Stomach (tissue), 9 donors: ENCODE data around the gene LPAR1. TPM values are rescaled to one million over a fixed set of nuclear protein-coding genes. Genes with fewer than 3 reads are reported as not detected.

ENCODE experiments used
- DNase-seq, 2 donors: peaks; one replicate each; pipeline versions ENCODE4 v3.0.0 to v3.0.0-alpha.2; 2013 to 2019
- H3K27ac ChIP-seq, 5 donors: fragments of 200-600 bp in 4 of 5; sonication (generic) in 4 of 5; one replicate each; pipeline ENCODE4 v1.5.1; 2013 to 2019; ENCODE audit warnings: mild to moderate bottlenecking in 1 of 5, moderate library complexity in 1 of 5
- H3K27me3 ChIP-seq, 3 donors: fragments of 200-600 bp; sonication (generic); one replicate each; pipeline ENCODE4 v1.5.1; 2017 to 2019; ENCODE audit warnings: mixed run types in 1 of 3
- H3K36me3 ChIP-seq, 4 donors: fragments of 200-600 bp; sonication (generic); 1 replicate in 3 of 4; 2 replicates in 1 of 4; pipeline ENCODE4 v1.5.1; 2016 to 2019
- H3K4me1 ChIP-seq, 4 donors: fragments of 200-600 bp; sonication (generic); one replicate each; pipeline ENCODE4 v1.5.1; 2016 to 2019
- H3K4me3 ChIP-seq, 4 donors: fragments of 200-600 bp; sonication (generic) in 3 of 4; one replicate each; pipeline ENCODE4 v1.5.1; 2016 to 2019; ENCODE audit warnings: mild to moderate bottlenecking in 1 of 4
- H3K9me3 ChIP-seq, 4 donors: fragments of 200-600 bp; sonication (generic); one replicate each; pipeline ENCODE4 v1.5.1; 2016 to 2019
- EP300 ChIP-seq: sonication (generic); formaldehyde crosslinking; IDR thresholded peaks from one replicate; pipeline ENCODE4 v1.6.1; 2017; ENCODE audit warnings: antibody characterized with exemption
- POLR2A ChIP-seq, 4 donors: fragments of 450-650 bp; IDR thresholded peaks; one replicate each; pipeline ENCODE4 v1.6.1; 2016; ENCODE audit warnings: antibody characterized with exemption in 4 of 4, control low read depth in 2 of 4, mild to moderate bottlenecking in 1 of 4, moderate library complexity in 1 of 4
- POLR2AphosphoS5 ChIP-seq, 3 donors: sonication (generic); formaldehyde crosslinking; IDR thresholded peaks; one replicate each; pipeline ENCODE4 v1.6.1; 2016; ENCODE audit warnings: antibody characterized with exemption in 3 of 3
- WGBS, 5 donors: extraction: QIAGEN DNeasy Blood & Tissue Kit in 3 of 5; methylation state at CpG; one replicate each; pipeline versions ENCODE4 v1.1.5 to v1.1.7; 2013 to 2018; 5-methylcytosine and 5-hydroxymethylcytosine counted together
- intact Hi-C: fragments of 100-400 bp; cut with DNase I; formaldehyde crosslinking; loops from one replicate; pipeline ENCODE4 v1.15.1; 2023; ENCODE audit warnings: low total_unique reads
- polyA plus RNA-seq, 3 donors: library from polyadenylated mRNA; stranded (reverse); fragments of 200-250 nt; gene quantifications; one replicate each; pipeline ENCODE4 v1.2.3, GENCODE V29; 2013
- total RNA-seq, 5 donors: library from RNA; depleted of rRNA; stranded (reverse); fragments of >200 nt; gene quantifications; one replicate each; pipeline versions ENCODE4 v1.1.0 to v1.2.3, GENCODE V29; 2014 to 2016
- TF ChIP-seq, protein P1 (sequence below), 7 experiments: fragments of 450-650 bp in 4 of 7; fragments of 200-600 bp in 3 of 7; sonication (generic) in 3 of 7; IDR thresholded peaks; one replicate each; pipeline ENCODE4 v1.5.1; 2016 to 2019; ENCODE audit warnings: antibody characterized with exemption in 7 of 7, control low read depth in 2 of 7, mild to moderate bottlenecking in 1 of 7
- donor health status: healthy with polysubstance abuse.
- donor health status: Bipolar disorder and iron deficiency.
- donor health status: healthy.

LPAR1 gene
- total and polyA plus RNA-seq, 8 donors, result 7.4 to 40.0 (median 21.2) TPM

DNA sequence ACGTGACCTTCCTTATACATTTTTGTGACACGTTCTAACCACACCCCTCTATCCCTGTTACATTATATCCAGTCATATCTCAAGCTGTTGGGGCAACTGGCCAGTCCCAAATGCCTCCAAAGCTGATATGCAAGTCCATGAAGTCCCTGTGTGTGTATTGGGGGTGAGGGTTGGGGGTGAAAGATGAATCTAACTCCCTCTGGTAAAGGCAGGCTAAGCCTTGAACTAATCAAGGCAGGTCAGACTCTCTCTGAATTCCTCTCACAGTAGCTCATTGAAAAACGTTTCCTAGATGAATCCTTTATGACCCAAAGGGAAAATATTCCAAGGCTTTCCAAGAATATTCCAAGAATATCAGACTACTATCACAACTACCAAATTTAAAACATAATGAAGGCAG is 195.3 kb downstream of the LPAR1 start:
- intact Hi-C loops, result no loop called here
- WGBS, 5 donors, result 39 to 53% (median 41%) methylated on average over 3 of the region's 3 CpGs
- Histone ChIP-seq H3K4me3 (no peak overlapping the region), H3K9me3 (no peaks in the 10 kb centered on the region), H3K4me1 (no peaks in the 10 kb centered on the region), H3K36me3 (no peaks in the 10 kb centered on the region), H3K27ac (no peak overlapping the region), H3K27me3 (no peaks in the 10 kb centered on the region)
- no peak for DNase-seq
- no peak for TF ChIP-seq POLR2AphosphoS5 (IDR thresholded peaks at IDR 0.05)
- TF ChIP-seq, protein P1, sequence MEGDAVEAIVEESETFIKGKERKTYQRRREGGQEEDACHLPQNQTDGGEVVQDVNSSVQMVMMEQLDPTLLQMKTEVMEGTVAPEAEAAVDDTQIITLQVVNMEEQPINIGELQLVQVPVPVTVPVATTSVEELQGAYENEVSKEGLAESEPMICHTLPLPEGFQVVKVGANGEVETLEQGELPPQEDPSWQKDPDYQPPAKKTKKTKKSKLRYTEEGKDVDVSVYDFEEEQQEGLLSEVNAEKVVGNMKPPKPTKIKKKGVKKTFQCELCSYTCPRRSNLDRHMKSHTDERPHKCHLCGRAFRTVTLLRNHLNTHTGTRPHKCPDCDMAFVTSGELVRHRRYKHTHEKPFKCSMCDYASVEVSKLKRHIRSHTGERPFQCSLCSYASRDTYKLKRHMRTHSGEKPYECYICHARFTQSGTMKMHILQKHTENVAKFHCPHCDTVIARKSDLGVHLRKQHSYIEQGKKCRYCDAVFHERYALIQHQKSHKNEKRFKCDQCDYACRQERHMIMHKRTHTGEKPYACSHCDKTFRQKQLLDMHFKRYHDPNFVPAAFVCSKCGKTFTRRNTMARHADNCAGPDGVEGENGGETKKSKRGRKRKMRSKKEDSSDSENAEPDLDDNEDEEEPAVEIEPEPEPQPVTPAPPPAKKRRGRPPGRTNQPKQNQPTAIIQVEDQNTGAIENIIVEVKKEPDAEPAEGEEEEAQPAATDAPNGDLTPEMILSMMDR (IDR thresholded peaks at IDR 0.05), result no peak
- TF ChIP-seq POLR2A (IDR thresholded peaks at IDR 0.05), result no peak
- TF ChIP-seq EP300, result no peak

DNA sequence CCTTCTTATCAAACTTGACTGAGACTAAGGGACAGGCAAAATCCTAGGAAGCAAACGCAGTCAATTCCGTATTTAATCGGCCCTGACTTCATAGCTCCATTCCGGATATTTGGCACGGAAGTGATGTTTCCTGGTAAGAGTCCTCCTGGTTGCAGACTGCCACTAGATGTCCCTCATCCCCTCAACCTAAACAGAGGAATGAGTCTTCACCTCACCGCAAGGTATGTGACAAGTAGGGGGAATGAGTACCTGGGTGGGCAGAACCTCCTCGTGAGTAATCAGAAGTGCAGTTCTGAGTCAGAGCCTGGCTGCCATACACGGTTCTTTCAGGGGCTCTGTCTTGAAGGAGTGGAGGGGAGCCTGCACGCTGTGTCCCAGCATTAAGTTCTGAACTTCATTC is 196.1 kb downstream of the LPAR1 start:
- WGBS, 5 donors, result 60 to 85% (median 67%) methylated on average over 9 of the region's 9 CpGs
- Histone ChIP-seq H3K27ac (no peak overlapping the region), H3K4me3 (no peak overlapping the region), H3K36me3 (no peaks in the 10 kb centered on the region), H3K9me3 (no peaks in the 10 kb centered on the region), H3K27me3 (no peaks in the 10 kb centered on the region), H3K4me1 (no peaks in the 10 kb centered on the region)
- DNase-seq, result peak in 1 of 2 donors; percentile 24
- TF ChIP-seq EP300, result no peak
- TF ChIP-seq, protein P1 (IDR thresholded peaks at IDR 0.05), result peak in 3 of 7 experiments; percentile 10 to 25 (median 13)
- intact Hi-C loops, result no loop called here

DNA sequence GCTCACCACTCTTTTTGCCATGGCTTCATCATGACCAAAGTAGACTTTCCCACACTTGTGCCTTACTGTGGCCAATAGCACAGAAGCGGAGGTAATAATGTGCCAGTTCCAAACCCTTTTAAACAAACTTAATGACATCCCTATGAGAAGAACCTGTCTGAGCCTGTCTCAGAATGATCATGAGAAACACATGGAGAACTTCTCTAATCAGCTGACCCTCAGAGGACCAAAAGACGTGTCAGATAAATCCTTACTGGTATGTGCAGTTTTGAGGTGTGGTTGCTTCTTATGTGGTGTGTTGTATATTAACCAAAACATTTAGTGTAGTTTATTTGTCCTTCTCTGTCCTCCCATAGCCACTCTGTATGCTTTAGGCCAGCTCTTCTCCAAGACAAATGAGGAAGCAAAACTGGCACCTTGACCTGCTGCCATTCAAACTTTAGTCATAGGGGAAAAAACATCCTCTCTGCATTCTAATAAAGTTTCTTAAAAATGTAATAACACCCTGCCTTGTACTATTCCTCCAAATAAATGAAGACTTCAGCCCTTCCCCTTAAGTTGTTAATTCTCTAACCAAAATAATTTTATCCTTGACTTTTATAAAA is 200.8 kb downstream of the LPAR1 start:
- WGBS, 5 donors, result 78 to 96% (median 86%) methylated on average over 2 of the region's 2 CpGs
- intact Hi-C loops, result no loop called here

DNA sequence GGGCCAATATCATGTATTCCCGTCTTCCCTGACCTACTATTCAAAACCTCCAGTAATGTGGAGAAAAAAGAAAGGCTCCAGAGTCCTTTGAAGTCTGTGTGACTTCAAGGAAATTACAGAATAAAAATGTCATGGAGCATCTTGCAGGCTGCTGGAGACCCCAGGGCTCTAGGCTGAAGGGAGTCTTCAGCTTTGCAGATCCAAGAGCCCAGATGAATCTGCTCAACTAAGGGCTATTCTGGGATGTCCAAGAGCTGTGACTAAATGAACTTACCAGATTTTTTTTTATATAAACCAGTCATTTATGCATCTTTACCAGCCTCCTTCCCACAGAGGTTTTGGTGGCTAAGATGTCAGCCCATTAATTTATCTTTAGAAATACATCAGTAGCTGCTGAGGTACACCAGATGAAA is 202.4 kb downstream of the LPAR1 start:
- 76 to 93% (median 89%) methylated on average over 1 of the region's 1 CpG for WGBS, 5 donors
- no peaks in the 10 kb centered on the region for H3K36me3 ChIP-seq
- no peak overlapping the region for H3K27ac ChIP-seq
- no peaks in the 10 kb centered on the region for H3K4me1 ChIP-seq
- H3K27me3 ChIP-seq, result no peaks in the 10 kb centered on the region
- no peak overlapping the region for H3K4me3 ChIP-seq
- intact Hi-C loops, result no loop called here
- DNase-seq, result no peak
- TF ChIP-seq EP300 (no peak), POLR2AphosphoS5 (IDR thresholded peaks at IDR 0.05) (no peak), POLR2A (IDR thresholded peaks at IDR 0.05) (no peak)
- TF ChIP-seq, protein P1 (IDR thresholded peaks at IDR 0.05), result no peak
- no peaks in the 10 kb centered on the region for H3K9me3 ChIP-seq

More for the DNA sequence above, 200.8 kb downstream of the LPAR1 start:
- no peak overlapping the region for H3K4me3 ChIP-seq
- H3K27ac ChIP-seq, result no peak overlapping the region
- no peaks in the 10 kb centered on the region for H3K27me3 ChIP-seq
- no peak for DNase-seq
- no peaks in the 10 kb centered on the region for H3K4me1 ChIP-seq
- no peak for TF ChIP-seq POLR2A (IDR thresholded peaks at IDR 0.05)
- no peak for TF ChIP-seq POLR2AphosphoS5 (IDR thresholded peaks at IDR 0.05)
- no peak for TF ChIP-seq EP300
- TF ChIP-seq, protein P1 (IDR thresholded peaks at IDR 0.05), result no peak
- no peaks in the 10 kb centered on the region for H3K9me3 ChIP-seq
- H3K36me3 ChIP-seq, result no peaks in the 10 kb centered on the region
